Measurements from ENCODE around the gene ACE.

GRCh38 chr17:63450551-63450950, 26.3 kb upstream of the ACE start:
- TF ChIP-seq CTCF (conservative IDR thresholded peaks at IDR 0.05) (no peak), EZH2 (IDR thresholded peaks at IDR 0.05; ENCODE audit: low read depth) (no peak)
